Muscle layer of duodenum (tissue), 2 donors: ENCODE data around the gene AMMECR1.

Experiments
- H3K27ac ChIP-seq: one replicate; pipeline ENCODE4 v1.7.0; 2013; ENCODE audit warnings: mild to moderate bottlenecking, low read length
- H3K27me3 ChIP-seq: one replicate; pipeline ENCODE4 v1.7.0; 2013; ENCODE audit warnings: low read depth, mild to moderate bottlenecking, control low read depth, low read length
- H3K36me3 ChIP-seq, 2 donors: one replicate each; pipeline ENCODE4 v1.7.0; 2013; ENCODE audit warnings: low read length in 2 of 2, control low read depth in 1 of 2, mild to moderate bottlenecking in 1 of 2; ENCODE audit not compliant: insufficient read depth in 2 of 2, control insufficient read depth in 1 of 2
- H3K4me1 ChIP-seq, 2 donors: one replicate each; pipeline ENCODE4 v1.7.0; 2013; ENCODE audit warnings: low read length in 2 of 2, mild to moderate bottlenecking in 2 of 2, control low read depth in 1 of 2, moderate library complexity in 1 of 2; ENCODE audit not compliant: insufficient read depth in 2 of 2, control insufficient read depth in 1 of 2
- H3K4me3 ChIP-seq, 2 donors: one replicate each; pipeline ENCODE4 v1.7.0; 2013; ENCODE audit warnings: low read length in 2 of 2, low read depth in 1 of 2, mild to moderate bottlenecking in 1 of 2
- H3K9me3 ChIP-seq, 2 donors: one replicate each; pipeline ENCODE4 v1.7.0; 2013; ENCODE audit warnings: low read length in 2 of 2, control low read depth in 1 of 2, mild to moderate bottlenecking in 1 of 2; ENCODE audit not compliant: control insufficient read depth in 1 of 2
- donor health status: healthy.

Gene AMMECR1

GRCh38 chrX:110180176-110180927, 137.5 kb downstream of the AMMECR1 start:
- no peaks in the 10 kb centered on the region for H3K27me3 ChIP-seq
- no peak overlapping the region for H3K27ac ChIP-seq
- H3K36me3 ChIP-seq = no peaks in the 10 kb centered on the region
- H3K4me3 ChIP-seq = no peak overlapping the region
- no peaks in the 10 kb centered on the region for H3K9me3 ChIP-seq
- peaks cover 0 to 7% of the 10 kb centered on the region in 2 donors for H3K4me1 ChIP-seq

GRCh38 chrX:110178179-110178865, 139.6 kb downstream of the AMMECR1 start:
- Histone ChIP-seq H3K36me3 (no peaks in the 10 kb centered on the region), H3K4me1 (peaks cover 0 to 7% of the 10 kb centered on the region in 2 donors), H3K9me3 (no peaks in the 10 kb centered on the region), H3K4me3 (no peak overlapping the region), H3K27me3 (no peaks in the 10 kb centered on the region), H3K27ac (no peak overlapping the region)

- Histone ChIP-seq H3K4me3 (no peak overlapping the region), H3K27ac (no peak overlapping the region), H3K9me3 (no peaks in the 10 kb centered on the region), H3K4me1 (peaks cover 0 to 1% of the 10 kb centered on the region in 2 donors), H3K27me3 (no peaks in the 10 kb centered on the region), H3K36me3 (no peaks in the 10 kb centered on the region)
Observed at GRCh38 chrX:110175696-110176095, 142.2 kb downstream of the AMMECR1 start.

GRCh38 chrX:110175146-110175545, 142.7 kb downstream of the AMMECR1 start:
- Histone ChIP-seq H3K9me3 (no peaks in the 10 kb centered on the region), H3K27me3 (no peaks in the 10 kb centered on the region), H3K27ac (no peak overlapping the region), H3K4me1 (no peaks in the 10 kb centered on the region), H3K36me3 (no peaks in the 10 kb centered on the region), H3K4me3 (no peak overlapping the region)

GRCh38 chrX:110173192-110174175, 144.4 kb downstream of the AMMECR1 start:
- H3K4me1 ChIP-seq = no peaks in the 10 kb centered on the region
- H3K36me3 ChIP-seq = no peaks in the 10 kb centered on the region
- no peak overlapping the region for H3K4me3 ChIP-seq
- H3K9me3 ChIP-seq = no peaks in the 10 kb centered on the region
- no peak overlapping the region for H3K27ac ChIP-seq
- H3K27me3 ChIP-seq = no peaks in the 10 kb centered on the region

- Histone ChIP-seq H3K4me3 (no peak overlapping the region), H3K4me1 (no peaks in the 10 kb centered on the region), H3K27me3 (no peaks in the 10 kb centered on the region), H3K36me3 (no peaks in the 10 kb centered on the region), H3K9me3 (no peaks in the 10 kb centered on the region), H3K27ac (no peak overlapping the region)
Observed at GRCh38 chrX:110172215-110172614, 145.7 kb downstream of the AMMECR1 start.

- Histone ChIP-seq H3K27ac (no peak overlapping the region), H3K4me3 (no peak overlapping the region), H3K27me3 (no peaks in the 10 kb centered on the region), H3K36me3 (no peaks in the 10 kb centered on the region), H3K9me3 (no peaks in the 10 kb centered on the region), H3K4me1 (no peaks in the 10 kb centered on the region)
Observed at GRCh38 chrX:110171442-110171841, 146.4 kb downstream of the AMMECR1 start.

GRCh38 chrX:110170029-110170428, 147.9 kb downstream of the AMMECR1 start:
- no peak overlapping the region for H3K4me3 ChIP-seq

GRCh38 chrX:110168585-110168984, 149.3 kb downstream of the AMMECR1 start:
- Histone ChIP-seq H3K36me3 (no peaks in the 10 kb centered on the region), H3K4me3 (no peak overlapping the region), H3K9me3 (no peaks in the 10 kb centered on the region), H3K4me1 (no peaks in the 10 kb centered on the region), H3K27me3 (no peaks in the 10 kb centered on the region), H3K27ac (no peak overlapping the region)

More at GRCh38 chrX:110170029-110170428, 147.9 kb downstream of the AMMECR1 start:
- Histone ChIP-seq H3K27me3 (no peaks in the 10 kb centered on the region), H3K36me3 (no peaks in the 10 kb centered on the region), H3K4me1 (no peaks in the 10 kb centered on the region), H3K27ac (no peak overlapping the region), H3K9me3 (no peaks in the 10 kb centered on the region)

GRCh38 chrX:110167952-110168451, 149.9 kb downstream of the AMMECR1 start:
- Histone ChIP-seq H3K4me3 (no peak overlapping the region), H3K36me3 (no peaks in the 10 kb centered on the region), H3K9me3 (no peaks in the 10 kb centered on the region), H3K27me3 (no peaks in the 10 kb centered on the region), H3K4me1 (no peaks in the 10 kb centered on the region), H3K27ac (no peak overlapping the region)

- Histone ChIP-seq H3K27ac (no peak overlapping the region), H3K4me1 (no peaks in the 10 kb centered on the region), H3K27me3 (no peaks in the 10 kb centered on the region), H3K9me3 (no peaks in the 10 kb centered on the region), H3K4me3 (no peak overlapping the region), H3K36me3 (no peaks in the 10 kb centered on the region)
Observed at GRCh38 chrX:110163488-110163887, 154.4 kb downstream of the AMMECR1 start.
